Panc1 (cell line): ENCODE results near the gene ZFAND2A.
"Not testable (repeated sequence)": the region's sequence is repeated elsewhere in the genome, so short reads cannot be mapped to it uniquely, and the experiment has no call there.

Experiments used
- POLR2AphosphoS5 ChIP-seq: IDR thresholded peaks from 2 replicates; pipeline ENCODE4 v1.6.1; 2012; ENCODE audit warnings: mild to moderate bottlenecking, low read depth, low read length, moderate library complexity
- REST ChIP-seq, 2 experiments: IDR thresholded peaks; 2 replicates each; pipeline ENCODE4 v1.6.1; 2011 to 2012; ENCODE audit warnings: low read depth in 2 of 2, control low read depth in 1 of 2, low read length in 1 of 2, mild to moderate bottlenecking in 1 of 2, moderate library complexity in 1 of 2; ENCODE audit not compliant: insufficient read depth in 1 of 2
- SIN3A ChIP-seq: IDR thresholded peaks from 2 replicates; pipeline ENCODE4 v1.6.1; 2012; ENCODE audit warnings: low read depth, mild to moderate bottlenecking, low read length, moderate library complexity, borderline replicate concordance; ENCODE audit not compliant: insufficient read depth
- TF ChIP-seq, protein P1 (sequence below): fragments of 450-650 bp; IDR thresholded peaks from 2 replicates; pipeline ENCODE4 v1.5.1; 2017; ENCODE audit warnings: mild to moderate bottlenecking

DNA sequence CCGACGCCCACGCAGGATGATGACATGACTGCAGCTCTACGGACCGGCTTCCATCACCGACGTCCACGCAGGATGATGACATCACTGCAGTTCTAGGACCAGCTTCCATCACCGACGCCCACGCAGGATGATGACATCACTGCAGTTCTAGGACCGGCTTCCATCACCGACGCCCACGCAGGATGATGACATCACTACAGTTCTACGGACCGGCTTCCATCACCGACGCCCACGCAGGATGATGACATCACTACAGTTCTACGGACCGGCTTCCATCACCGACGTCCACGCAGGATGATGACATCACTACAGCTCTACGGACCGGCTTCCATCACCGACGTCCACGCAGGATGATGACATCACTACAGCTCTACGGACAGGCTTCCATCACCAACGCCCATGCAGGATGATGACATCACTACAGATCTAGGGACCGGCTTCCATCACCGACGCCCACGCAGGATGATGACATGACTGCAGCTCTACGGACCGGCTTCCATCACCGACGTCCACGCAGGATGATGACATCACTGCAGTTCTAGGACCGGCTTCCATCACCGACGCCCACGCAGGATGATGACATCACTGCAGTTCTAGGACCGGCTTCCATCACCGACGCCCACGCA, 43.5 kb downstream of the ZFAND2A start:
- TF ChIP-seq, protein P1, sequence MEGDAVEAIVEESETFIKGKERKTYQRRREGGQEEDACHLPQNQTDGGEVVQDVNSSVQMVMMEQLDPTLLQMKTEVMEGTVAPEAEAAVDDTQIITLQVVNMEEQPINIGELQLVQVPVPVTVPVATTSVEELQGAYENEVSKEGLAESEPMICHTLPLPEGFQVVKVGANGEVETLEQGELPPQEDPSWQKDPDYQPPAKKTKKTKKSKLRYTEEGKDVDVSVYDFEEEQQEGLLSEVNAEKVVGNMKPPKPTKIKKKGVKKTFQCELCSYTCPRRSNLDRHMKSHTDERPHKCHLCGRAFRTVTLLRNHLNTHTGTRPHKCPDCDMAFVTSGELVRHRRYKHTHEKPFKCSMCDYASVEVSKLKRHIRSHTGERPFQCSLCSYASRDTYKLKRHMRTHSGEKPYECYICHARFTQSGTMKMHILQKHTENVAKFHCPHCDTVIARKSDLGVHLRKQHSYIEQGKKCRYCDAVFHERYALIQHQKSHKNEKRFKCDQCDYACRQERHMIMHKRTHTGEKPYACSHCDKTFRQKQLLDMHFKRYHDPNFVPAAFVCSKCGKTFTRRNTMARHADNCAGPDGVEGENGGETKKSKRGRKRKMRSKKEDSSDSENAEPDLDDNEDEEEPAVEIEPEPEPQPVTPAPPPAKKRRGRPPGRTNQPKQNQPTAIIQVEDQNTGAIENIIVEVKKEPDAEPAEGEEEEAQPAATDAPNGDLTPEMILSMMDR = not testable (repeated sequence)
- not testable (repeated sequence) for TF ChIP-seq REST (IDR thresholded peaks at IDR 0.05; ENCODE audit: insufficient read depth in 1 of 2, low read depth in 2 of 2, low read length in 1 of 2); SIN3A; POLR2AphosphoS5
